ENCODE data around the gene LRRFIP1. TPM values are rescaled to one million over a fixed set of nuclear protein-coding genes. Genes with fewer than 3 reads are reported as not detected.

The LRRFIP1 gene
- polyA plus RNA-seq, 1 donor from 2014 or later = 96.3 TPM

GRCh38 chr2:237772513-237772912 is 145.1 kb downstream of the LRRFIP1 start:
- Histone ChIP-seq H3K9me3 (ENCODE audit: low read length) (no peaks in the 10 kb centered on the region), H3K27me3 (ENCODE audit: insufficient read depth, low read depth, low read length) (no peaks in the 10 kb centered on the region), H3K4me3 (ENCODE audit: low read length) (no peak overlapping the region), H3K4me2 (ENCODE audit: low read length) (no peak overlapping the region), H3F3A (ENCODE audit: insufficient read depth, low read length, poor library complexity, severe bottlenecking) (no peaks in the 10 kb centered on the region), H3K9ac (ENCODE audit: low read length) (no peak overlapping the region), H4K20me1 (ENCODE audit: insufficient read depth) (no peaks in the 10 kb centered on the region), H3K9me2 (ENCODE audit: insufficient read depth, low read length) (no peaks in the 10 kb centered on the region), H3K36me3 (ENCODE audit: insufficient read depth, low read length) (no peaks in the 10 kb centered on the region), H3K27ac (ENCODE audit: low read length) (no peak overlapping the region), H2AFZ (ENCODE audit: low read depth, low read length) (no peak overlapping the region), H3K79me2 (replicated peaks; ENCODE audit: insufficient read depth, low read length) (no peaks in the 10 kb centered on the region)
- TF ChIP-seq TAF1 (IDR thresholded peaks at IDR 0.05; ENCODE audit: low read depth) (no peak), SMC3 (conservative IDR thresholded peaks at IDR 0.05; ENCODE audit: poor library complexity) (no peak), POLR2AphosphoS5 (IDR thresholded peaks at IDR 0.05) (no peak), EZH2 (IDR thresholded peaks at IDR 0.05; ENCODE audit: borderline replicate concordance, insufficient read depth, low read length, poor library complexity, severe bottlenecking) (no peak), REST (IDR thresholded peaks at IDR 0.05; ENCODE audit: borderline replicate concordance) (no peak), MXI1 (conservative IDR thresholded peaks at IDR 0.05; ENCODE audit: poor library complexity, severe bottlenecking) (no peak), RAD21 (conservative IDR thresholded peaks at IDR 0.05) (no peak), EP300 (conservative IDR thresholded peaks at IDR 0.05; ENCODE audit: poor library complexity, severe bottlenecking) (no peak)
- TF ChIP-seq, protein P1, sequence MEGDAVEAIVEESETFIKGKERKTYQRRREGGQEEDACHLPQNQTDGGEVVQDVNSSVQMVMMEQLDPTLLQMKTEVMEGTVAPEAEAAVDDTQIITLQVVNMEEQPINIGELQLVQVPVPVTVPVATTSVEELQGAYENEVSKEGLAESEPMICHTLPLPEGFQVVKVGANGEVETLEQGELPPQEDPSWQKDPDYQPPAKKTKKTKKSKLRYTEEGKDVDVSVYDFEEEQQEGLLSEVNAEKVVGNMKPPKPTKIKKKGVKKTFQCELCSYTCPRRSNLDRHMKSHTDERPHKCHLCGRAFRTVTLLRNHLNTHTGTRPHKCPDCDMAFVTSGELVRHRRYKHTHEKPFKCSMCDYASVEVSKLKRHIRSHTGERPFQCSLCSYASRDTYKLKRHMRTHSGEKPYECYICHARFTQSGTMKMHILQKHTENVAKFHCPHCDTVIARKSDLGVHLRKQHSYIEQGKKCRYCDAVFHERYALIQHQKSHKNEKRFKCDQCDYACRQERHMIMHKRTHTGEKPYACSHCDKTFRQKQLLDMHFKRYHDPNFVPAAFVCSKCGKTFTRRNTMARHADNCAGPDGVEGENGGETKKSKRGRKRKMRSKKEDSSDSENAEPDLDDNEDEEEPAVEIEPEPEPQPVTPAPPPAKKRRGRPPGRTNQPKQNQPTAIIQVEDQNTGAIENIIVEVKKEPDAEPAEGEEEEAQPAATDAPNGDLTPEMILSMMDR (IDR thresholded peaks at IDR 0.05; ENCODE audit: poor library complexity, severe bottlenecking) = no peak

DNA sequence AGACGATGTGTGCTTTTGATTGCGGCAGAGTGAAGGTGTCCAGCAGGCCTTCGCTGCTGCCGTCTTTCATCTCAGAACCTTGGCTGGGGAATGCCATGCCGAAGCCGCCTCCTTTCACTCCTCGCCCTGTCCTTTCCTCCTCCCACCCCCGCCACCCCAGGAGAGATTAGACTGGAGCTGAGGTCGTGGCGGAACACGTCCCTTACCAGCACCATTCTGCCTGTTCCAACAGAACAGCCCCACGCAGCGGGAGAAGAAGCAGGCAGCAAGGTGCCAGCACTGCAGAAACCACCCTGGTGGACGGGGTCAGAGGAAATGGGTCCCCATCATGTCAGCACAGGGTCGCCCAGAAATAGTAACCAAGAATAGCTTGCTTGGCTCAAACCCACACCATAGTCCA is 146.4 kb downstream of the LRRFIP1 start:
- Histone ChIP-seq H3K79me2 (replicated peaks; ENCODE audit: insufficient read depth, low read length) (no peaks in the 10 kb centered on the region), H3K27ac (ENCODE audit: low read length) (no peak overlapping the region), H3K36me3 (ENCODE audit: insufficient read depth, low read length) (no peaks in the 10 kb centered on the region), H3K4me2 (ENCODE audit: low read length) (no peak overlapping the region), H3K27me3 (ENCODE audit: insufficient read depth, low read depth, low read length) (no peaks in the 10 kb centered on the region), H4K20me1 (ENCODE audit: insufficient read depth) (no peaks in the 10 kb centered on the region), H3K4me3 (ENCODE audit: low read length) (no peak overlapping the region), H2AFZ (ENCODE audit: low read depth, low read length) (no peak overlapping the region), H3K9me3 (ENCODE audit: low read length) (no peaks in the 10 kb centered on the region), H3K9me2 (ENCODE audit: insufficient read depth, low read length) (no peaks in the 10 kb centered on the region), H3F3A (ENCODE audit: insufficient read depth, low read length, poor library complexity, severe bottlenecking) (no peaks in the 10 kb centered on the region), H3K9ac (ENCODE audit: low read length) (no peak overlapping the region)
- TF ChIP-seq MXI1 (conservative IDR thresholded peaks at IDR 0.05; ENCODE audit: poor library complexity, severe bottlenecking) (no peak), EZH2 (IDR thresholded peaks at IDR 0.05; ENCODE audit: borderline replicate concordance, insufficient read depth, low read length, poor library complexity, severe bottlenecking) (no peak), POLR2AphosphoS5 (IDR thresholded peaks at IDR 0.05) (no peak), RAD21 (conservative IDR thresholded peaks at IDR 0.05) (no peak), TAF1 (IDR thresholded peaks at IDR 0.05; ENCODE audit: low read depth) (no peak), REST (IDR thresholded peaks at IDR 0.05; ENCODE audit: borderline replicate concordance) (no peak), SMC3 (conservative IDR thresholded peaks at IDR 0.05; ENCODE audit: poor library complexity) (no peak), EP300 (conservative IDR thresholded peaks at IDR 0.05; ENCODE audit: poor library complexity, severe bottlenecking) (no peak)
- TF ChIP-seq, protein P1 (IDR thresholded peaks at IDR 0.05; ENCODE audit: poor library complexity, severe bottlenecking) = no peak
